Activated T-cell treated with anti-CD3 and anti-CD28 coated beads, Interleukin-2, amount 50 U/mL, for 72 hours (primary cell): ENCODE results near the gene OR5AS1. TPM values are rescaled to one million over a fixed set of nuclear protein-coding genes. Genes with fewer than 3 reads are reported as not detected.
"Not testable (repeated sequence)": the region's sequence is repeated elsewhere in the genome, so short reads cannot be mapped to it uniquely, and the experiment has no call there.

Experiments used
- ATAC-seq, 2 donors: fragments of 150-1000 bp; cut with Tn5 transposase; replicated peaks in 1 of 2; 2 replicates each; pipeline ENCODE4 v1.10.0; 2021; ENCODE audit warnings: moderate library complexity in 2 of 2, mild to moderate bottlenecking in 1 of 2
- DNase-seq, 2 donors: peaks; one replicate each; pipeline ENCODE4 v3.0.0; 2021 to 2022; ENCODE audit warnings: mixed read lengths in 1 of 2
- H3K27ac Mint-ChIP-seq: one replicate; pipeline ENCODE4 v1.8.0; 2022; ENCODE audit warnings: mild to moderate bottlenecking, moderate library complexity, mixed read lengths
- H3K27me3 Mint-ChIP-seq: one replicate; pipeline ENCODE4 v1.8.0; 2022; ENCODE audit warnings: low read depth, mixed read lengths
- H3K36me3 Mint-ChIP-seq, 2 donors: one replicate each; pipeline ENCODE4 v1.8.0; 2022; ENCODE audit warnings: mixed read lengths in 2 of 2, mild to moderate bottlenecking in 1 of 2; ENCODE audit not compliant: insufficient read depth in 2 of 2
- H3K4me1 Mint-ChIP-seq: one replicate; pipeline ENCODE4 v1.8.0; 2022; ENCODE audit warnings: low read depth, mixed read lengths
- H3K4me3 Mint-ChIP-seq, 2 donors: one replicate each; pipeline ENCODE4 v1.8.0; 2022; ENCODE audit warnings: mild to moderate bottlenecking in 2 of 2, mixed read lengths in 2 of 2, moderate library complexity in 2 of 2
- H3K9me3 Mint-ChIP-seq, 2 donors: one replicate each; pipeline ENCODE4 v1.8.0; 2022; ENCODE audit warnings: mixed read lengths in 2 of 2
- total RNA-seq, 2 donors: library from RNA; stranded (reverse); gene quantifications; one replicate each; pipeline ENCODE4 v1.2.3, GENCODE V29; 2022

Gene OR5AS1
- not detected for total RNA-seq

- H3K9me3 Mint-ChIP-seq = peaks cover 2 to 6% of the 10 kb centered on the region in 2 donors
- no peaks in the 10 kb centered on the region for H3K4me1 Mint-ChIP-seq
- DNase-seq (no peak), ATAC-seq (no peak)
- no peaks in the 10 kb centered on the region for H3K27me3 Mint-ChIP-seq
- H3K27ac Mint-ChIP-seq = no peak within 1 kb of the TSS
- no peaks in the 10 kb centered on the region for H3K36me3 Mint-ChIP-seq
- H3K4me3 Mint-ChIP-seq = no peak within 1 kb of the TSS
Observed at GRCh38 chr11:56027354-56027753, at the start of gene OR5AS1. Gene OR5AS1 (plus strand): TSS chr11:56027654. CDS start chr11:56030419, 2,765 bp downstream.

GRCh38 chr11:55994525-55994924 lies 32.9 kb upstream of the OR5AS1 start, which contains the start of gene OR5F1:
Gene OR5F1 (minus strand): TSS chr11:55994625. CDS start chr11:55994625, 0 bp downstream.
- Mint-ChIP-seq H3K27me3 (no peaks in the 10 kb centered on the region), H3K27ac (no peak within 1 kb of the TSS), H3K9me3 (peaks cover 5 to 6% of the 10 kb centered on the region in 2 donors), H3K4me1 (no peaks in the 10 kb centered on the region), H3K36me3 (no peaks in the 10 kb centered on the region), H3K4me3 (no peak within 1 kb of the TSS)
- ATAC-seq (no peak), DNase-seq (no peak)

- Mint-ChIP-seq H3K36me3 (no peaks in the 10 kb centered on the region), H3K27me3 (no peaks in the 10 kb centered on the region)
- no peak for ATAC-seq
Observed at GRCh38 chr11:56010716-56011115, 16.7 kb upstream of the OR5AS1 start.

GRCh38 chr11:56013805-56014204 lies 13.6 kb upstream of the OR5AS1 start:
- Mint-ChIP-seq H3K27me3 (no peaks in the 10 kb centered on the region), H3K4me3 (no peak overlapping the region), H3K36me3 (peaks cover 0 to 3% of the 10 kb centered on the region in 2 donors), H3K4me1 (no peaks in the 10 kb centered on the region), H3K9me3 (peaks cover 2 to 10% of the 10 kb centered on the region in 2 donors), H3K27ac (no peak overlapping the region)
- ATAC-seq (no peak), DNase-seq (no peak)

More at GRCh38 chr11:56010716-56011115, 16.7 kb upstream of the OR5AS1 start:
- Mint-ChIP-seq H3K9me3 (peaks cover 0 to 6% of the 10 kb centered on the region in 2 donors), H3K4me3 (no peak overlapping the region), H3K4me1 (no peaks in the 10 kb centered on the region), H3K27ac (no peak overlapping the region)
- DNase-seq = no peak

- Mint-ChIP-seq H3K4me3 (no peak overlapping the region), H3K27ac (no peak overlapping the region), H3K4me1 (no peaks in the 10 kb centered on the region), H3K9me3 (peaks cover 8% of the 10 kb centered on the region in 2 donors), H3K27me3 (no peaks in the 10 kb centered on the region), H3K36me3 (no peaks in the 10 kb centered on the region)
- ATAC-seq (no peak), DNase-seq (no peak)
Observed at GRCh38 chr11:56045538-56045937, 18.1 kb downstream of the OR5AS1 start.

GRCh38 chr11:56048480-56048879 lies 21.0 kb downstream of the OR5AS1 start:
- Mint-ChIP-seq H3K4me1 (no peaks in the 10 kb centered on the region), H3K27me3 (no peaks in the 10 kb centered on the region), H3K9me3 (peaks cover 1 to 4% of the 10 kb centered on the region in 2 donors), H3K36me3 (no peaks in the 10 kb centered on the region), H3K4me3 (no peak overlapping the region), H3K27ac (no peak overlapping the region)
- ATAC-seq (no peak), DNase-seq (no peak)

GRCh38 chr11:56049487-56049886 lies 22.0 kb downstream of the OR5AS1 start:
- Mint-ChIP-seq H3K27ac (no peak overlapping the region), H3K4me3 (no peak overlapping the region), H3K4me1 (no peaks in the 10 kb centered on the region), H3K9me3 (peaks cover 3 to 4% of the 10 kb centered on the region in 2 donors), H3K27me3 (no peaks in the 10 kb centered on the region), H3K36me3 (no peaks in the 10 kb centered on the region)
- no peak for DNase-seq
- no peak for ATAC-seq

- not testable (repeated sequence) for H3K4me3 Mint-ChIP-seq, H3K4me1 Mint-ChIP-seq, H3K27me3 Mint-ChIP-seq, ATAC-seq, H3K27ac Mint-ChIP-seq, H3K36me3 Mint-ChIP-seq, DNase-seq
- H3K9me3 Mint-ChIP-seq = peaks cover 15 to 19% of the 10 kb centered on the region in 2 donors
Observed at GRCh38 chr11:56056366-56056765, 28.9 kb downstream of the OR5AS1 start.

GRCh38 chr11:56057661-56058237 lies 30.3 kb downstream of the OR5AS1 start:
- DNase-seq, H3K4me1 Mint-ChIP-seq, ATAC-seq, H3K4me3 Mint-ChIP-seq, H3K27me3 Mint-ChIP-seq, H3K36me3 Mint-ChIP-seq, H3K27ac Mint-ChIP-seq: not testable (repeated sequence)
- H3K9me3 Mint-ChIP-seq = peaks cover 15 to 18% of the 10 kb centered on the region in 2 donors

GRCh38 chr11:56058260-56058780 lies 30.9 kb downstream of the OR5AS1 start:
- not testable (repeated sequence) for ATAC-seq, H3K27ac Mint-ChIP-seq, H3K4me3 Mint-ChIP-seq, H3K4me1 Mint-ChIP-seq, H3K36me3 Mint-ChIP-seq, H3K27me3 Mint-ChIP-seq, DNase-seq
- H3K9me3 Mint-ChIP-seq = peaks cover 15 to 18% of the 10 kb centered on the region in 2 donors

GRCh38 chr11:56066980-56067379 lies 39.5 kb downstream of the OR5AS1 start:
- no peaks in the 10 kb centered on the region for H3K27me3 Mint-ChIP-seq
- DNase-seq (no peak), ATAC-seq (no peak)
- H3K4me3 Mint-ChIP-seq = no peak overlapping the region
- no peaks in the 10 kb centered on the region for H3K4me1 Mint-ChIP-seq
- H3K9me3 Mint-ChIP-seq = peaks cover 8 to 9% of the 10 kb centered on the region in 2 donors
- H3K27ac Mint-ChIP-seq = no peak overlapping the region
- H3K36me3 Mint-ChIP-seq = no peaks in the 10 kb centered on the region
